Activated CD8-positive, alpha-beta T cell treated with anti-CD3 and anti-CD28 coated beads for 36 hours (primary cell): ENCODE data around the gene NIPAL1. TPM values are rescaled to one million over a fixed set of nuclear protein-coding genes. Genes with fewer than 3 reads are reported as not detected.

Source experiments
- ATAC-seq: fragments of 200-7000 bp; cut with Tn5 transposase; one replicate; pipeline ENCODE4 v1.10.0; 2021; ENCODE audit warnings: mild to moderate bottlenecking, moderate library complexity
- CTCF ChIA-PET: fragments of 350-600 bp; sonication (Branson Sonifier 250); formaldehyde crosslinking; loops from one replicate; lab custom pipeline; 2021; ENCODE audit warnings: antibody characterized with exemption; lab: Charles Lee
- POLR2A ChIA-PET: fragments of 350-600 bp; sonication (Branson Sonifier 250); formaldehyde crosslinking; loops from one replicate; lab custom pipeline; 2021; ENCODE audit warnings: antibody characterized with exemption; lab: Charles Lee
- DNase-seq: peaks from one replicate; pipeline ENCODE4 v3.0.0-alpha.2; 2020
- H3K27ac Mint-ChIP-seq: one replicate; pipeline ENCODE4 v1.8.0; 2021; ENCODE audit warnings: mild to moderate bottlenecking, mixed read lengths
- H3K27me3 Mint-ChIP-seq: one replicate; pipeline ENCODE4 v1.8.0; 2021; ENCODE audit warnings: mixed read lengths
- H3K36me3 Mint-ChIP-seq: one replicate; pipeline ENCODE4 v1.8.0; 2021; ENCODE audit warnings: low read depth, mixed read lengths
- H3K4me1 Mint-ChIP-seq: one replicate; pipeline ENCODE4 v1.8.0; 2021; ENCODE audit warnings: low read depth, mixed read lengths
- H3K4me3 Mint-ChIP-seq: one replicate; pipeline ENCODE4 v1.8.0; 2021; ENCODE audit warnings: mild to moderate bottlenecking, moderate library complexity, mixed read lengths
- H3K9me3 Mint-ChIP-seq: one replicate; pipeline ENCODE4 v1.8.0; 2021; ENCODE audit warnings: mixed read lengths
- CTCF ChIP-seq: fragments of 200-600 bp; IDR thresholded peaks from one replicate; pipeline ENCODE4 v1.8.0; 2022; ENCODE audit warnings: antibody characterized with exemption, mild to moderate bottlenecking
- intact Hi-C: fragments of 100-400 bp; cut with micrococcal nuclease; formaldehyde crosslinking; loops from one replicate; pipeline ENCODE4 v1.10.0; 2022
- total RNA-seq, 2 experiments: library from RNA; stranded (reverse); gene quantifications; one replicate each; pipeline ENCODE4 v1.2.3, GENCODE V29; 2021

The NIPAL1 gene
- total RNA-seq, 2 experiments from 2014 or later: 1.1 to 1.9 TPM

- POLR2A ChIA-PET: interaction anchor here (0.7 to 0.8 kb wide), 2 partner anchors 12 to 23 kb away, joined by 3 to 4 read pairs; no protein-coding TSS in a partner anchor
Measured at GRCh38 chr4:48085821-48086589, 69.4 kb downstream of the NIPAL1 start.

More at GRCh38 chr4:48085821-48086589, 69.4 kb downstream of the NIPAL1 start:
- Mint-ChIP-seq H3K4me1 (peaks cover 36% of the 10 kb centered on the region), H3K27me3 (no peaks in the 10 kb centered on the region), H3K9me3 (no peaks in the 10 kb centered on the region), H3K4me3 (no peak overlapping the region), H3K36me3 (peaks cover 28% of the 10 kb centered on the region), H3K27ac (no peak overlapping the region)
- no peak for DNase-seq
- intact Hi-C loops: loop anchor here (2.0 to 5.0 kb wide), 4 partner anchors 54 to 159 kb away; partner anchors contain the start of genes CNGA1 and NIPAL1
- CTCF ChIA-PET: interaction anchor here (0.8 to 6.5 kb wide), 17 partner anchors 11 to 159 kb away, joined by 3 to 90 read pairs (median 6); no protein-coding TSS in a partner anchor
- ATAC-seq: peak; percentile 49
- no peak for TF ChIP-seq CTCF

Other genes with a start within 250 kb of the NIPAL1 start
- under 1 TPM; 0.29 to 0.34 TPM for gene CORIN, start 178.7 kb upstream of the NIPAL1 start, total RNA-seq
- gene NFXL1, start 102.2 kb upstream of the NIPAL1 start, total RNA-seq: 10 to 100 TPM; 14.0 to 14.5 TPM
- under 1 TPM in 1 of 2 experiments, not detected in 1; 0.50 TPM for gene CNGA1, start 91 bp upstream of the NIPAL1 start, total RNA-seq
- 10 to 100 TPM; 20.6 to 23.5 TPM for gene TXK, start 117.5 kb downstream of the NIPAL1 start, total RNA-seq